ENCODE results near the gene SEPTIN12.

- no peak for TF ChIP-seq CTCF (IDR thresholded peaks at IDR 0.05; ENCODE audit: borderline replicate concordance, extremely low read depth, low read length, poor library complexity, severe bottlenecking)
- TF ChIP-seq EZH2 (IDR thresholded peaks at IDR 0.05; ENCODE audit: borderline replicate concordance, low read depth, low read length, severe bottlenecking), result no peak
Observed at GRCh38 chr16:4836727-4837126, 48.6 kb upstream of the SEPTIN12 start.
